Neuron (in vitro differentiated cells): ENCODE measurements around the gene ANK2.
A peak's percentile ranks its signal among the peaks of the same experiment; 100 is the strongest.

Source experiments
- H2AFZ ChIP-seq: one replicate; pipeline ENCODE4 v1.6.1; 2013; ENCODE audit warnings: low read depth, mild to moderate bottlenecking, inconsistent platforms, low read length, moderate library complexity
- H3K27me3 ChIP-seq: one replicate; pipeline ENCODE4 v1.6.1; 2013; ENCODE audit warnings: low read length; ENCODE audit not compliant: insufficient read depth
- H3K36me3 ChIP-seq: one replicate; pipeline ENCODE4 v1.6.1; 2013; ENCODE audit warnings: low read length; ENCODE audit not compliant: insufficient read depth
- H3K4me1 ChIP-seq: one replicate; pipeline ENCODE4 v1.6.1; 2013; ENCODE audit warnings: low read length; ENCODE audit not compliant: insufficient read depth
- H3K4me3 ChIP-seq: 2 replicates; pipeline ENCODE4 v1.5.1; 2013; ENCODE audit warnings: mild to moderate bottlenecking, low read length, moderate library complexity
- H3K9me3 ChIP-seq: one replicate; pipeline ENCODE4 v1.6.1; 2013; ENCODE audit warnings: low read length

ANK2 gene

DNA sequence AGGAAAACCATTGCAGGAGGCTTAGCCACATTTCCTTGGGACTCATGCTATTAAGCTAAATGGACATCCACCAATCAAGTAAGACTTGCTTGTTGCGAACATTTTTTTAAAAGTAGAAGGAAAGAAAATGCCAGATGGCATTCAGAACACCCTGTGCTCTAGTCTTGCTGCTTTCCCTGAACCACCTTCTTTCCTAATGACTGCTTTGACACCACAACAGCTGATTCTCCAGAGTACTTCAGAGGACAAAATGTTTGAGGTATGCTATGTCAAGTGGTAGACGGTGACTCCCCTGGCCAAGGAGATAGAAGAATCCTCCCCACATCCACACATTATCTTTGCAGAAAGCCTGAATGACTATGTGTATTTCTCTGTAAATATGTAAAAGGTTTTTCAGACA lies 65.4 kb downstream of the ANK2 start:
- Histone ChIP-seq H2AFZ (no peak overlapping the region), H3K9me3 (no peaks in the 10 kb centered on the region), H3K4me1 (peaks cover 19% of the 10 kb centered on the region), H3K27me3 (no peaks in the 10 kb centered on the region), H3K36me3 (no peaks in the 10 kb centered on the region), H3K4me3 (no peak overlapping the region)

DNA sequence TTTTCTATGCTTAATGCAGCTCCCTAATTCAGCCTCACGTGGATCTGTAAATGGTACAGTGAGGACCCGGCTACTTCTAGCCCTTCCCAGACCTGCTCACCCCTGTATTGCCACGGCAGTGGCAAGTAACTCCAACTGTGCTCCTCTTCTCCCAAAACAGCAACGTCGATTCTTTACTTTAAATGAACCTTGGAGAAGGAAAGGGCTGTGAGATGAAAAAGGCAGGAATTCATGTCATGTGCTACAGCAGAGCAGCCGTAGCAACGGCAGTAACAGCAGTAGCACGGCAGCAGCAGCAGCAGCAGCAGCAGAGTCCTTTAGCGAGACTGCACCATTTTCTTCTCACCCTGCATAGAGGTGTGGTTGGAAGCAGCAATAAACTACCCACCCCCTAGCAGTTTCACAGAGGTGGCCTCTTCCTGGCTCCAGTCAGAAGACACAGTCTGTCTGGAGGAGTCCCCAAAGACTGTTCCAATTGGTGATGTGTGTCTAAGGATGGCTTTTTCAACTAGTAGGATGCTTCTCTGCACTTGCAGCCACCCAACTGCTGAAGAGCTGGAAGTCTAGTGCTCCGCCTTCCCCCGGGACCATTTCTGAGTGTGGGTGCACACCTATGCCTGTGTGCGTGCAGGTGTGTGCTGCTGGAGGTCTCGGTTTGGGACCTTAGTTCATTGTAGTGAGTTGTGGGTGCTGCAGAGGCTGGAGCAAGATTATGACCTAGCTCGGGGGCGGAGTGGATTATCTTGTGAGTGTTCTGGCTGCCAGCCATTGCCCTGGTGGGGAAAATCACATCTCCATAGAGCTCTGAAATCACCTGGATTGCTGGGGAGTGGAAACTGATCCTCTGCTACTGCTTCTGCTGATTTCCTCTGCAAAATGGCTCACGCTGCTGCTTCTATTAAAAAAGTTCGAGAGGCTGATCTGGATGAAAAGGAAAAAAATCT lies 67.2 kb downstream of the ANK2 start:
- no peaks in the 10 kb centered on the region for H3K9me3 ChIP-seq
- no peak overlapping the region for H2AFZ ChIP-seq
- peaks cover 16% of the 10 kb centered on the region for H3K4me1 ChIP-seq
- no peaks in the 10 kb centered on the region for H3K27me3 ChIP-seq
- H3K36me3 ChIP-seq: no peaks in the 10 kb centered on the region
- H3K4me3 ChIP-seq: peak overlapping the region; percentile 28

DNA sequence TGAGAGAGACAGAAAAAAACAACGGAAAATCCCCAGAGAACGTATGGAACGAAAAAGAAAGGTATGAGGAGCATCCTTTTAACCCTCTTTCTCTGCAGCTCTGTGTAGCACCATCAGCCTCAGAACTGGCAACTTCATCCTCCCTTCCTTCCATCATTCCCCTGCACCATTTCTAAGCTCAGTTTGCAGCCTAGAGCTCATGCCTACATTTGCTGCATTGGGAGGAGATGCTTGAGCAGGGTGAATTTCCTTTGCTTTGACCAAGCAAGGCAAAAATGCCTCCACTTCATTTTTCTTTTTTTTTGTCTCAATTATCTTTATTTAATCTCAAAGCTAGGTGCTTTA lies 67.9 kb downstream of the ANK2 start:
- Histone ChIP-seq H3K36me3 (no peaks in the 10 kb centered on the region), H3K4me3 (no peak overlapping the region), H3K27me3 (no peaks in the 10 kb centered on the region), H3K4me1 (peaks cover 13% of the 10 kb centered on the region), H3K9me3 (no peaks in the 10 kb centered on the region), H2AFZ (no peak overlapping the region)

DNA sequence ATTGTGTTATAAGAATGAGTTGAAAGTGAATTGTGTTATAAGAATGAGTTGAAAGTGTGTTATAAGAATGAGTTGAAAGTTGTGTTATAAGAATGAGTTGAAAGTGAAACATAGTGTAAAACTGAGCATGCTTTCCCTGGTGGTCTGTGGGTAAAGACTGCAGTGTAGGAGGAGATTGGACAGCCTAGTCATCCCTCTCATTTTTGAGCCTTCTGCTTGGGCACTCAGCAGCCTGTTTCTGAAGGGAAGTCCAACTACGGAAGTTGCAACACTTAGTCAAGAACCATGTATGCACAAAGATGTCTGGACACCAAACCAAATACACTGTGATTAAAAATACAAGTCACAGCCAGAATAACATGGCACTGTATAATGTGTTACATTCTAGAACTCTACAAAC lies 72.6 kb downstream of the ANK2 start:
- Histone ChIP-seq H3K4me3 (no peak overlapping the region), H3K27me3 (no peaks in the 10 kb centered on the region), H3K4me1 (peaks cover 3% of the 10 kb centered on the region), H3K9me3 (no peaks in the 10 kb centered on the region), H2AFZ (no peak overlapping the region), H3K36me3 (no peaks in the 10 kb centered on the region)

DNA sequence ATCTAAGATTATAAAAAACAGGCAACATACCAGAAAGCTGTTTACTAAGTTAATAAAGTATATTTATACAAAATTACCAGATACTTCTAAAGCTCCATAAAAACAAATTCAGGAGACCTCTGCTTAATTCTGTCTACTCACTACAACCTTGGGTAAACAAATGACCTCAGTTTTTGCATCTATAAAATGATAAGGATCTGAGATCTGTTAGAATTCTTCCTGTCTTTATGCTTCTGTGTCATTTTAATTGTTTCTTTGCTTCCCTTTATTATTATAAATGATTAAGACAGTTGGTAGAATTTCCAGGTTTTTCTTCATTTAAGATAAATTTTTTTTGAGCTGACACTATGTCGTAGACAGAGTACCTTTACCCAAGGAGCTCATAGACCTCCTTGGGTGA lies 76.0 kb downstream of the ANK2 start:
- Histone ChIP-seq H3K27me3 (no peaks in the 10 kb centered on the region), H3K9me3 (no peaks in the 10 kb centered on the region), H3K4me1 (no peaks in the 10 kb centered on the region), H2AFZ (no peak overlapping the region), H3K36me3 (no peaks in the 10 kb centered on the region), H3K4me3 (no peak overlapping the region)

DNA sequence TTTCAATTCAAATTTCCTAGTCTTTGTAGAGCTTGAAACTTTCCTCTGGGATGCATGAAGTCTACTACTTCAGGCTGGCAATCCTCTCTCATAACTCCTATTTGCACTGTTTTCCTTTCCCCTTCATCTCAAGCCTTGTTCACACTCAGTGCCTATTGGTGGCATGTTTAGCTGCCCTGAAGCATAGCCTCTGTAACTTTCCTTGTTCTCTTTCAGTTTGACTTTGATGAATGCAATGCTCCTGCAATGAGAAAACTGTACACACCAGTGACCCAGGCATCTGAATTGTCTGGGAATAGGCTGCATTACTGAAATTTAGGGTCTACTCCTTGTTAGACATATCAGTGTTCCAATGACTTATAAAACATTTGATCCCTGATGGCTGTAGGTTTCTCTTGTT lies 81.7 kb downstream of the ANK2 start:
- H3K36me3 ChIP-seq: no peaks in the 10 kb centered on the region
- H3K4me3 ChIP-seq: no peak overlapping the region
- no peaks in the 10 kb centered on the region for H3K9me3 ChIP-seq
- no peaks in the 10 kb centered on the region for H3K27me3 ChIP-seq
- H3K4me1 ChIP-seq: peaks cover 11% of the 10 kb centered on the region
- no peak overlapping the region for H2AFZ ChIP-seq

DNA sequence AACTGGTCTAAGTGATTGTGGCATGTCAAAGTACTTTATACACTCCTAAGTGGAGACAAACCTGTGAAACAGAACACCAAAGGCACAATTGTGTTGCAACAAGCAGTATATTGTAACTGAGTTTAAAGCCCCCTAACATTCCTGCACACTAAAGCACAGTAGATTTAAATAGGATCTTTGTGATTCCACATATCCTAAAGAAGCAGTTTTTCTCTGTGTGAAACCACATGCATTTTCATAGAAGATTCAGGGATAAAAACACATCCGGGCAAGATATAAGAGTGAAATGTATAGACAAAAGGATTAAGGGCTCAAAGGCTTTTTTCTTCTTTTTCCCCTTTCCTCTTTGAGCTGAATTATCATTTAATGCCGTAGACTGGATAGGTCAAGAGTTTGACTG lies 82.2 kb downstream of the ANK2 start:
- H2AFZ ChIP-seq: no peak overlapping the region
- H3K27me3 ChIP-seq: no peaks in the 10 kb centered on the region
- no peak overlapping the region for H3K4me3 ChIP-seq
- no peaks in the 10 kb centered on the region for H3K9me3 ChIP-seq
- H3K4me1 ChIP-seq: peaks cover 11% of the 10 kb centered on the region
- no peaks in the 10 kb centered on the region for H3K36me3 ChIP-seq

DNA sequence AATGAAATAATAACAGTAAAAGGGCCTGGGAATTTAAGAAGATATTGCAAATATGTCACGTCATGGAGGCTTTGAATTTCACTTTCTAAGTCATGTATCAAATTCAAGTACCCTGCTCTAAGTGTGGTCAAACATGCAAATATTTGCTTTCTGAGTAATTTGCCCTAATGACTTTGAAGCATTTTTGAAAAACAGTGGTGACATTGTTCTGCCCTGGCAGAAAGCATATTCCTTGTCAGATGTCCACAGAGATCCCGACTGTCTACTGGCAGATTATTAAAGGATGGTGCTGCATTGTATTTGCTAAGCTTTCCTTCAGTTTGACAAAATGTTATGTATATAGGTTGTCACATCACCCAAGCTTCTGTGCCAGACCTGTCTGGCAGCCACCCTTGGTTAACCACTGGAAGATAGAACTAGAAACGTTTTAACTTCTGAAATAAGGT lies 92.5 kb downstream of the ANK2 start:
- Histone ChIP-seq H3K4me1 (peaks cover 32% of the 10 kb centered on the region), H2AFZ (no peak overlapping the region)

DNA sequence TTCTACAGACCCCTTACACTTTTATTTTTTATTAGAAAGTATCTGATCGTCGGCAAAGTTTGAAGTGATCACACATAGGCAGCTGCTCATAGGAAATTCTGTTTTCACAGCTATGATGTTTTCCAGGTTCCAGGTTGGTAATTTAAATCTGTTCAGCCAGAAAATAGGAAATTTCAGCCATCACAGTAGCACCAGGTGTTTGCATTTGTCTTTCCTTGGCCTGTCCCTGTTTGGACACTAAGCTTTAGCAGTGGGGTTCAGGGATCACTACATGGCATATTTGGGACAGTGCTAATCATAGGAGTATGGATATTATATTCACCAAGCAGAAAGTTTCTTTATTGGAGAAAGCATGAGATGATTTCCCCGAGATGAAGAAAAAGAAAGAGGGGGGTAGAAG lies 92.9 kb downstream of the ANK2 start:
- H3K4me1 ChIP-seq: peaks cover 34% of the 10 kb centered on the region
- no peaks in the 10 kb centered on the region for H3K9me3 ChIP-seq
- no peak overlapping the region for H3K4me3 ChIP-seq
- no peaks in the 10 kb centered on the region for H3K27me3 ChIP-seq
- no peaks in the 10 kb centered on the region for H3K36me3 ChIP-seq
- H2AFZ ChIP-seq: no peak overlapping the region

More for the DNA sequence above, 92.5 kb downstream of the ANK2 start:
- Histone ChIP-seq H3K27me3 (no peaks in the 10 kb centered on the region), H3K4me3 (no peak overlapping the region), H3K36me3 (no peaks in the 10 kb centered on the region), H3K9me3 (no peaks in the 10 kb centered on the region)

DNA sequence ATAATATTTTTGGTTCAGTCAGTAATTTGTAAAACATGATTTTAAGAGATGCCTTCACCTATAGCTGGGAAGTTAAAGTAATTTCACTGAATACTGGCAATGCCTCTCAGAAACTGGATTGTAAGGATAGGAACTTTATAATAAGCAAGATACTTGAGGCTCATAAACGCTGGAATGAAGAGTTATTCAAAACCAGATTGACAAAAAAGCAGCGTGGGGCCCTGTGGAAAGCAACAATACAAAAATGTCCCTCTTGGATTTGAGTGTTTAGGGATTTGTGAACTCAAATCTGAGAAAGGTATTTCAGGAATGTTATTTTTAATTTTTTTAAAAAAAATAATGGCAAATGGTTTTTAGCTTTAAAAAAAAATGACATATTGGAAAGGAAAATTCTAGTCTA lies 94.6 kb downstream of the ANK2 start:
- no peak overlapping the region for H2AFZ ChIP-seq
- H3K9me3 ChIP-seq: no peaks in the 10 kb centered on the region
- H3K4me1 ChIP-seq: peaks cover 34% of the 10 kb centered on the region
- H3K36me3 ChIP-seq: no peaks in the 10 kb centered on the region
- no peak overlapping the region for H3K4me3 ChIP-seq
- no peaks in the 10 kb centered on the region for H3K27me3 ChIP-seq

DNA sequence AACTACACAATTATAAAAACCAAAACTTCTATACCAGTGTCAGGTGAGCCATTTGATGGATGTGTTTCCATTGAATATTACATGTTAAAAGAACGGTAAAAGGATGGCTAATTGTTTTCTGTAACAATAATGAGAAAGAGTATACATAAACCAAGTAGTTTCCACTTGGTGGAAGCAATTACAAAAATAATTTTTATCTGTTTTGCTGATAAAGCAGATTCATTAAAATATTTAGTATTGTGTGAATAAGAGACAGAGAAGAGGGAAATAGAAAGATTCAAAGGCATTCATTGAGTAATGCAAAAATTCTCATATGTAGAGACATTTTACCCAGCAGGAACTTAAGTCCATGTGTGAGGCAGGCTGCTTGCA lies 95.7 kb downstream of the ANK2 start:
- peaks cover 34% of the 10 kb centered on the region for H3K4me1 ChIP-seq
- H2AFZ ChIP-seq: peak overlapping the region; percentile 29
- no peaks in the 10 kb centered on the region for H3K27me3 ChIP-seq
- H3K4me3 ChIP-seq: peak overlapping the region; percentile 28
- H3K36me3 ChIP-seq: no peaks in the 10 kb centered on the region
- H3K9me3 ChIP-seq: no peaks in the 10 kb centered on the region

DNA sequence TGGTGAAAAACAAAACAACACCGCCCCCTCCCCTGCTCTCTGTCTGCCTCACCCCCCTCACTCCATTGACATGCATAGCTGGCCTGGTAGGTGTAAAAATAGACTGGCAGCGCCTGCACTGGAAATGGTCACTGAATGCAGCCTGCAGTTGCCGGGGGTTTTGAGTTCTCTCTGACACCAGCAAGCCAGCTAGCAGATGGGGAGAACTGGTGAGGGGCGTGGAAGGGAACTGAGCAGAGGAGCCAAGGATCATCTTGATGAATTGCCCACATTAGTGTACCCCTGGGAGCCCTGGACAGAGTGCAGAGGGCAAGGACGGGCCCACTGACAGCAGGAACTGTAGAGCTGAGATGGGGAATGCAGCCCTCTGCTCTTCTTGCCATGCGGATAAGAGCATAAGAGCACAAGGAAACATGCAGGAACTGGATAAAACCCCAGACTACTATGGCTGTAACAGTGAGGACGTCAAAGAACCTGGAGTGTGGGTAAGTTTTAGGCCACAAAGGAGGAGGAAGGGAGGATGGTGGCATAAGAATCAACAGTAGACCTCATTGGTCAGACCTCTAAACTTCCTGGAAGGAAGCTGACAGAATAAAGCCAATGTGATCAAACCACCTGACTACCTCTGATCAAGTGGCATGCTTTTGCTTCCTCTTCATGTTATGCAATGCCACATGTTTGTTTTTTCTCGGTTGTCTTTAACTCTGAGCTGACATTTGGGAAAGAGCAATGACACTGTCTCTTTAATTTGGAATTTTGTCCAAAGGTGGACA lies 96.3 kb downstream of the ANK2 start:
- peaks cover 34% of the 10 kb centered on the region for H3K4me1 ChIP-seq
- peak overlapping the region; percentile 29 for H2AFZ ChIP-seq
- no peaks in the 10 kb centered on the region for H3K36me3 ChIP-seq
- H3K9me3 ChIP-seq: no peaks in the 10 kb centered on the region
- H3K27me3 ChIP-seq: no peaks in the 10 kb centered on the region
- peak overlapping the region; percentile 28 for H3K4me3 ChIP-seq

DNA sequence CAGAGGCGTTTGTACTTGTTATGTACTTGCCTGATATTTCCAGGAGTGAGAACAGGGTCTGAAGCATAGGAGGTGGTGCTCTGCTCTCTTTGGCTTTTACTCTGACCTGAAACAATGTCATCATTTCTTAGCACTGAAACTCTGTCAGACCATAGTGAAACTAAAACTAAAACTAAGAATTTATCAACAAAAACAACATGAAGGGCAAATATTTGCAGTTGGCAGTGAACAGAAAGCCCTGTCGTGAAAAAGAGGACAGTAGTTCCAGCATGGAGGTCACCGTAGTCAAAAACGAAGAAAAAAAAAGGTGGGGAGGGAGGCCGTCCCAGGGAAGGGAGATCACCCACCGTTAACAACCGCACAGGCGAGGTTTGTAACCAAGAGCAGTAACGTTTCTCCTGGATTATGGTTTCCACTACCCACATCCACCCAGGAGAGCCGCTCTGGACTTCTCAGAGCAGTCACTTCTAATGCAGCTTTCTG lies 97.5 kb downstream of the ANK2 start:
- Histone ChIP-seq H3K9me3 (no peaks in the 10 kb centered on the region), H3K36me3 (no peaks in the 10 kb centered on the region), H3K4me3 (no peak overlapping the region), H3K4me1 (peaks cover 34% of the 10 kb centered on the region), H2AFZ (no peak overlapping the region), H3K27me3 (no peaks in the 10 kb centered on the region)
